Esophagus squamous epithelium (tissue), 4 donors: Measurements from ENCODE around the gene CLDN19.

Experiments
- CTCF ChIP-seq, 6 experiments: fragments of 450-650 bp in 4 of 6; fragments of 200-600 bp in 2 of 6; sonication (generic) in 2 of 6; IDR thresholded peaks; one replicate each; pipeline ENCODE4 v1.5.1; 2016 to 2019; ENCODE audit warnings: antibody characterized with exemption in 6 of 6, mild to moderate bottlenecking in 4 of 6, moderate library complexity in 4 of 6
- POLR2A ChIP-seq, 4 donors: fragments of 450-650 bp; IDR thresholded peaks; one replicate each; pipeline ENCODE4 v1.6.1; 2017; ENCODE audit warnings: antibody characterized with exemption in 4 of 4, mild to moderate bottlenecking in 4 of 4, moderate library complexity in 3 of 4

GRCh38 chr1:42784946-42785693 is 45.1 kb upstream of the CLDN19 start, which contains the start of gene TMEM269:
- no peak for TF ChIP-seq CTCF (IDR thresholded peaks at IDR 0.05)
- no peak for TF ChIP-seq POLR2A (IDR thresholded peaks at IDR 0.05)
